Activated gamma-delta T cell treated with Interleukin-2 at 50 U/mL for 16 hours (primary cell): ENCODE measurements around the gene PIGV.
"Not testable (repeated sequence)": the region's sequence is repeated elsewhere in the genome, so short reads cannot be mapped to it uniquely, and the experiment has no call there.

Experiments used
- DNase-seq: peaks from one replicate; pipeline ENCODE4 v3.0.0-alpha.2; 2020

The PIGV gene

DNA sequence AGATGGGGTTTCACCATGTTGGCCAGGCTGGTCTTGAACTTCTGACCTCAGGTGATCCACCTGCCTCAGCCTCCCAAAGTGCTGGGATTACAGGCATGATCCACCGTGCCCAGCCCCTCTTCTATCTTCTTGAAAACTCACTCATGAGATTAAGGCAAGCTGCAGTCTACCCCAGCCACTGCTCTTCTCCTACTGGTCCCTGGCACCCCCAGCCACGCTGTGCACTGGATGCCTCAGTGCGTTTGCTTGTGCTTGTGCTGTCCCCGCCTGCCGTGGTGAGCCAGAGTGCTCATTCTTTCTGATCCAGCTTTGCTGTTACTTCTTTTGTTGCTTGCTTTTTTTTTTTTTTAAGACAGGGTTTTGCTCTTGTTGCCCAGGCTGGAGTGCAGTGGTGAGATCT lies 49.9 kb downstream of the PIGV start:
- not testable (repeated sequence) for DNase-seq

- DNase-seq, result peak; percentile 26
These were observed 51.0 kb downstream of the PIGV start for GRCh38 chr1:26838474-26839338.

GRCh38 chr1:26839339-26839722 lies 51.6 kb downstream of the PIGV start:
- no peak for DNase-seq

DNA sequence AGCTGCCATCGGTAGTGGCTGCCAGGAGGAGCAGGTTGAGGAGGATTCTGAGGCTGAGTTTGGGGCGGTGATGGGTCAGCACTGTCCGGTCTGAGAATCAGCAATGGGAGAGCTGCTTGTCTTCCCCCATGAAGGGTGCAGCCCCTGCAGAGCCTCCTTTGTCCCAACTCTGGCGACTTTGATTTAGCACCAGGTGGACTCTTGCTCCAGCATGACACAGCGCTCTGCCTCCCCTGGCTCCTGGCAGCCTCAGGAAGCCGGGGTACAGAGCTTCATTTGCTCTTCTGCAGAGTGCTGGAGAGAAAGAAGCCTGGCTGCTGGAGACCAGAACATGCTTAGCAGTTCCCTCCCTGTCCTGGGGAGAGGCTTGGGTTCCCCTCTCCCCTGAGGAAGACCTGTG lies 52.0 kb downstream of the PIGV start:
- no peak for DNase-seq

DNA sequence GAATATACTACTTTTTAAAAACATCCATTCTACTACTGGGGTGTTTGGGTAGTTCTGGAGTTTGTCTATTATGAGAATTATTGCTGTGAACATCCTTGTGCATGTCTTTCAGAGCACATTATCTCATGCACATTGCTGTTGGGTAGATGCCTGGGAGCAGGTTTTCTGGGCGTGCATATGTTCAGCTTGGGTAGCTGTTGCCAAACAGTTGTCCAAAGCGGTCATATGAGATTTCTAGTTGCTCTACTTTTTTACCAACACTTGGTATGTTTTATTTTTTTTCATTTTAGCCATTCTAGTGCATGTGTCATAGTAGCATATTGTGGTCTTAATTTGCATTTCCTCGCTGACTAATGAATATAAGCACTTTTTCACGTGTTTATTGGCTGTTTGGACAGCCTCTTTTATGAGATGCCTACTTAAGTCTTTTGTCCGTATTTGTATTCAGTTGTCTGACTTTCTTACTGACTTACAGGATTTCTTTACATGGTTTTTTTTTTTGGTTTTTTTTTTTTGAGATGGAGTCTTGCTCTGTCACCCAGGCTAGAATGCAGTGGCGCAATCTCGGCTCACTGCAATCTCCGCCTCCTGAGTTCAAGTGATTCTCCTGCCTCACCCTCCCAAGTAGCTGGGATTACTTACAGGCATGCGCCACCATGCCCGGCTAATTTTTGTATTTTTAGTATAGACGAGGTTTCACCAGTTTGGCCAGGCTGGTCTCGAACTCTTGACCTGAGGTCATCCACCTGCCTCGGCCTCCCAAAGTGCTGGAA lies 56.9 kb downstream of the PIGV start:
- no peak for DNase-seq

- DNase-seq, result not testable (repeated sequence)
These were observed 60.1 kb downstream of the PIGV start for GRCh38 chr1:26847826-26848225.
